ENCODE data around the gene ADAMTSL3.
A peak's percentile ranks its signal among the peaks of the same experiment; 100 is the strongest.
"Not testable (repeated sequence)": the region's sequence is repeated elsewhere in the genome, so short reads cannot be mapped to it uniquely, and the experiment has no call there.

The ADAMTSL3 gene

DNA sequence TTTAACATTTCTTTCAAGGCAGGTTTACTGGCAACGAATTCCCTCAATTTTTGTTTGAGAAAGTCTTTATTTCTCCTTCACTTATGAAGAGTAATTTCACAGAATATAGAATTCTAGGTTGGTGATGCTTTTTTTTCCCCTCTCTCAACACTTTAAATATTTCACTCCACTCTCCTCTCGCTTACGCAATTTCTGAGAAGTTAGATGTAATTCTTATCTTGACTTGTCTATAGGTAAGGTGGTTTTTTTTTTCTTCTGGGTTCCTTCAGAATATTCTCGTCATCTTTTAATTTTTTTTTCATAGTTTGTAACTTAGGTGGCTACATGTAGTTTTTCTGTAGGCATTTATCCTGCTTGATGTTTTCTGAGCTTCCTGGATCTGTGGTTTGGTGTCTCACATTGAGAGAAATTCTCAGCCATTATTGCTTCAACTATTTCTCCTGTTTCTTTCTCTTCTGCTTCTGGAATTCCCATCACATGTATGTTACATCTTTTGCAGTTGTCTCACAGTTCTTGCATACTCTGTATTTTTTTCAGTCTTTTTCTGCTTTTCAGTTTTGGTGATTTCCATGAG is 392.2 kb downstream of the ADAMTSL3 start:
- DNase-seq (ENCODE audit: extremely low read depth, insufficient read length) = no peak
- TF ChIP-seq, protein P1, sequence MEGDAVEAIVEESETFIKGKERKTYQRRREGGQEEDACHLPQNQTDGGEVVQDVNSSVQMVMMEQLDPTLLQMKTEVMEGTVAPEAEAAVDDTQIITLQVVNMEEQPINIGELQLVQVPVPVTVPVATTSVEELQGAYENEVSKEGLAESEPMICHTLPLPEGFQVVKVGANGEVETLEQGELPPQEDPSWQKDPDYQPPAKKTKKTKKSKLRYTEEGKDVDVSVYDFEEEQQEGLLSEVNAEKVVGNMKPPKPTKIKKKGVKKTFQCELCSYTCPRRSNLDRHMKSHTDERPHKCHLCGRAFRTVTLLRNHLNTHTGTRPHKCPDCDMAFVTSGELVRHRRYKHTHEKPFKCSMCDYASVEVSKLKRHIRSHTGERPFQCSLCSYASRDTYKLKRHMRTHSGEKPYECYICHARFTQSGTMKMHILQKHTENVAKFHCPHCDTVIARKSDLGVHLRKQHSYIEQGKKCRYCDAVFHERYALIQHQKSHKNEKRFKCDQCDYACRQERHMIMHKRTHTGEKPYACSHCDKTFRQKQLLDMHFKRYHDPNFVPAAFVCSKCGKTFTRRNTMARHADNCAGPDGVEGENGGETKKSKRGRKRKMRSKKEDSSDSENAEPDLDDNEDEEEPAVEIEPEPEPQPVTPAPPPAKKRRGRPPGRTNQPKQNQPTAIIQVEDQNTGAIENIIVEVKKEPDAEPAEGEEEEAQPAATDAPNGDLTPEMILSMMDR (IDR thresholded peaks at IDR 0.05; ENCODE audit: insufficient read depth, low read length, poor library complexity, severe bottlenecking) = no peak
- H3K36me3 ChIP-seq (ENCODE audit: control insufficient read depth, insufficient read depth, low read length) = no peaks in the 10 kb centered on the region
- H3K4me3 ChIP-seq (replicated peaks; ENCODE audit: low read depth, low read length) = no peak overlapping the region
- H3K27me3 ChIP-seq (replicated peaks; ENCODE audit: control insufficient read depth, insufficient read depth, low read length) = no peaks in the 10 kb centered on the region

DNA sequence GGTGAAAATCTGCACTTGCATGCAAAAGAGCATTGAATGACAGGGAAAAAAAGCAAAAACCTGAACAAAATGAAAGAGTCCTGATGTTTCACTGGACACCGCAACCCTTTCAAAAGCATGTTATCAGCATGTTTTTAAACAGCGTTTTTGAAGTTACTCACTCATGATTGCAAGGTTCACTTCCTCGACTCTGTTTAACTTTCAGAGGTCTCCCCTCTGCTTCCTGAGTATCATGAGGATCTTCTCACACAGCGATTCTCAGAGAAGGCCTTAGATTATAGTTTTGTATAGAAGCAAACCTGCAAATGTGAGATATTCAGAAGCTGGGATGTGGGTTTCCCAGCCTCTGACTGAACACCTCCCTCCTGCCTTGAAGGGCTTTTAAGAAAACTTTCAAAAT is 395.6 kb downstream of the ADAMTSL3 start:
- not testable (repeated sequence) for H3K36me3 ChIP-seq (ENCODE audit: control insufficient read depth, insufficient read depth, low read length); H3K4me3 ChIP-seq (replicated peaks; ENCODE audit: low read depth, low read length); H3K27me3 ChIP-seq (replicated peaks; ENCODE audit: control insufficient read depth, insufficient read depth, low read length); DNase-seq (ENCODE audit: extremely low read depth, insufficient read length)

DNA sequence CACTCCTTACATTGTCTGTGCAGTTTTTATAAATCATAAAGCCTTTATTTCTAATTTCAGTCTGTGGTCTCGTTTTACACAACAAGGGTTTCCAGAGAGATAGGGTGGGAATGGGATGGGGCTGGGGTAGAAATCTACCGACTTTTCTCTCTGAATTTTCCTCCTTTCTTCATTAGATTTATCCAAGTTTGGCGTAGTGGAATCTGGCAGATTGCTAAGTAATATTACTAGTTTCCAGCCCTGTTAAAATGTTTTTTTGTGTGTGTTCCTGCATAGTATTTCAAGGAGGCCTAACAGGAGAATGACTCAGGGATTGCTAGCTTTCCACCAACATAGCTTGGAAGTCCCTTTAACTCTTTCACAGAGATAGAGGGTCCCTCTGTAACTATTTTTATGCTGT is 396.2 kb downstream of the ADAMTSL3 start:
- Histone ChIP-seq H3K4me3 (replicated peaks; ENCODE audit: low read depth, low read length) (no peak overlapping the region), H3K27me3 (replicated peaks; ENCODE audit: control insufficient read depth, insufficient read depth, low read length) (no peaks in the 10 kb centered on the region), H3K36me3 (ENCODE audit: control insufficient read depth, insufficient read depth, low read length) (no peaks in the 10 kb centered on the region)
- no peak for DNase-seq (ENCODE audit: extremely low read depth, insufficient read length)
- TF ChIP-seq, protein P1 (IDR thresholded peaks at IDR 0.05; ENCODE audit: insufficient read depth, low read length, poor library complexity, severe bottlenecking) = no peak

DNA sequence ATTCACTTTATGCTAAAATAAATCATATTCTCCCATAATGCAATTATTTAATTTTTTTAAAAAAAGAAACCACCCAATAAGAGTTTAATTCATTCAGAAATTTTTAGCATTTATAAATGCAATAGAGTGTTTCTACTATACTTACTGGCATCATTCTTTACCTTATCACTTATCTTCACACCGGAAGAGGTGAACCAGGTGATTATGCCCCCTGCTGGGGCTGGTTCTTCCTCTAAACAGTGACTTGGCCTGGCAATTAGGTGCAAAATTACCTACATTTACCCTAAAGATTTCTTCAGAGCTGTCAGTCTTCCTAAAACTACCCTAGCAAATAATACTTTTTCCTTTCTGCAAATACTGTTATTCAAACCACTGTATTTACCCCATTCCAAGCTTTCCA is 397.2 kb downstream of the ADAMTSL3 start:
- not testable (repeated sequence) for H3K4me3 ChIP-seq (replicated peaks; ENCODE audit: low read depth, low read length); DNase-seq (ENCODE audit: extremely low read depth, insufficient read length); H3K27me3 ChIP-seq (replicated peaks; ENCODE audit: control insufficient read depth, insufficient read depth, low read length); H3K36me3 ChIP-seq (ENCODE audit: control insufficient read depth, insufficient read depth, low read length)

DNA sequence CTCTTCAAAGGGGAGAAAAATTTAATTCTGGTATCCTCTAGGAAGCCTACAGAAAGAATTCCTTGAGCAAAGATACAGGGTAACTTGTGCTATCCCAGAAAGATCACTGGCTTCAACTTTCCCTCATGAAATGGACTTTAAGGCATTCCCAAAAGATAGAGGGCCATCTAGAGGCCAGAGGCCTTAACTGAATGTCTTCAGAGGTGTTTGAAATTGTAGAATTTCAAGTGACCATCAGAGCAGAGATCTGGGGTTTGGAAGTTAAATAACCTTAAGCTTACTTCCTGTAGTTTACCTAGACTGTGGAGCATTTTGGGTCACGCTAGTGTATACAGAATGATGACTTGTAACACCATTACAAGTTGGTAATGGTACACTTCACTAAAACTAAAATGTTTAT is 400.6 kb downstream of the ADAMTSL3 start:
- not testable (repeated sequence) for H3K36me3 ChIP-seq (ENCODE audit: control insufficient read depth, insufficient read depth, low read length); H3K4me3 ChIP-seq (replicated peaks; ENCODE audit: low read depth, low read length); DNase-seq (ENCODE audit: extremely low read depth, insufficient read length); H3K27me3 ChIP-seq (replicated peaks; ENCODE audit: control insufficient read depth, insufficient read depth, low read length)

DNA sequence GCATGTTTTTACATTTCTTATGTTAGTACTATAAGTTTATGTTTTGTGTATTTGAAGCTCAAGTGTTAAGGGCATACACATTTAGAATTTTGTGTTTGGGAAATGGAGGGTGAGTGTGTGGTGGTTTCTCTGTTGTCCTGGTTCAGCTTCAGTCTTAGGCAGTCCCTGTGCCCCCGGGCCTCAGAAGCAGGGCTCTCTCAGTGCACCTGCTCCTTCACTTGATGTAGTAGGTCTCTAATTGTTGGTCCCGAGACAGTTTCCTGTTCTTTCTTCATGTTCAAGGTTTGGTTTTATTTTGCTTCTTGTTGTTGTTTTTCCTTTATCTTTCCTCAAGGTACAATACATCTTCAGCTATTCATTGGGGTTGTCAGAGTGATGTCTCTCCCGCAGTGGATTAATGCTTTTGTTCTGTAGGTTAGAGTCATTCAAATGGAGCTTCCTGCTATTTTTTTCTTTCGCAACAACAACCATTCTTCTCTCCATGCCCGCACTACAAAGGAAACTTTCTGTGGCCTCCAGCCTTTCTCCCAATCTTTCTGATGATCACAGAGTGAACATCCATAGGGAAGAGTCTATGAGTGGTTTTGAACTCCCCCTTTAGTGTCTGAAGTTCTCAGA is 403.9 kb downstream of the ADAMTSL3 start:
- H3K4me3 ChIP-seq (replicated peaks; ENCODE audit: low read depth, low read length) = no peak overlapping the region
- TF ChIP-seq, protein P1 (IDR thresholded peaks at IDR 0.05; ENCODE audit: insufficient read depth, low read length, poor library complexity, severe bottlenecking) = no peak
- no peaks in the 10 kb centered on the region for H3K27me3 ChIP-seq (replicated peaks; ENCODE audit: control insufficient read depth, insufficient read depth, low read length)
- no peak for DNase-seq (ENCODE audit: extremely low read depth, insufficient read length)
- H3K36me3 ChIP-seq (ENCODE audit: control insufficient read depth, insufficient read depth, low read length) = no peaks in the 10 kb centered on the region

DNA sequence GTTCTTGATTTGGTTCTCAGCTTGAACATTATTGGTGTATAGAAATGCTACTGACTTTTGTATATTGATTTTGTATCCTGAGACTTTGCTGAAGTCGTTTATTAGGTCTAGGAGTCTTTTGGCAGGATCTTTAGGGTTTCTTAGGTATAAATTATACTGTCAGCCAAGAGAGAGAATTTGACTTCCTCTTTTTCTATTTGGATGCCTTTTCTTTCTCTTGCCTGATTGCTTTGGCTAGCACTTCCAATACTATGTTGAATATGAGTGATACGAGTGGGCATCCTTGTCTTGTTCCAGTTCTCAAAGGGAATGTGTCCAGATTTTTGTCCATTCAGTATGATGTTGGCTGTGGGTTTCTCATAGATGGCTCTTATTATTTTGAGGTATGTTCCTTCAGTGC is 409.8 kb downstream of the ADAMTSL3 start:
- H3K36me3 ChIP-seq (ENCODE audit: control insufficient read depth, insufficient read depth, low read length); DNase-seq (ENCODE audit: extremely low read depth, insufficient read length); H3K4me3 ChIP-seq (replicated peaks; ENCODE audit: low read depth, low read length); H3K27me3 ChIP-seq (replicated peaks; ENCODE audit: control insufficient read depth, insufficient read depth, low read length): not testable (repeated sequence)

DNA sequence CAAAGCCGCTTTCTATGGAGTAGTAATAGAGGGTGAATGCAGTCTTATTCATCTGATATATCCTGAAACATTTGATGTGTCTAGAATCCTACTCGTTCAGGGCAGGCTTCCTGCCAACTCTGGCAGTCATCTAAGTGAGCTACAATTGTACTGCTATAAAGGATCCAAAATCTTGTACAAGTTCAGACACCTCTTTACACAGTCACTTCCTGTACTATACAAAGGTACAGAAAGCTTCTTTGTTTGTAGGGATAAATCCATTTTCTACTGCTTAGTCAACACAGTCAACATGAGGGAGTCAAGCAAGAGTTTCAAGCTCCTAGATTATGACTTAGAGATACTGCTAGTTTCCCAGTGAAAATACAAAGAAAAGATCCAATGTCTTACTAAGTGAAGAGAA is 414.8 kb downstream of the ADAMTSL3 start:
- H3K4me3 ChIP-seq (replicated peaks; ENCODE audit: low read depth, low read length); DNase-seq (ENCODE audit: extremely low read depth, insufficient read length); H3K36me3 ChIP-seq (ENCODE audit: control insufficient read depth, insufficient read depth, low read length): not testable (repeated sequence)

DNA sequence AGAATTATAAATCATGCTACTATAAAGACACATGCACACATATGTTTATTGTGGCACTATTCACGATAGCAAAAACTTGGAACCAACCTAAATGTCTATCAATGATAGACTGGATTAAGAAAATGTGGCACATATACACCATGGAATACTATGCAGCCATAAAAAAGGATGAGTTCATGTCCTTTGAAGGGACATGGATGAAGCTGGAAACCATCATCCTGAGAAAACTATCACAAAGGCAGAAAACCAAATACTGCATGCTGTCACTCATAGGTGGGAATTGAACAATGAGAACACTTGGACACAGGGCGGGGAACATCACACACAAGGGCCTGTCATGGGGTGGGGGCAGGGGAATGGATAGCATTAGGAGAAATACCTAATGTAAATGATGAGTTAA is 424.1 kb downstream of the ADAMTSL3 start:
- not testable (repeated sequence) for H3K36me3 ChIP-seq (ENCODE audit: control insufficient read depth, insufficient read depth, low read length); DNase-seq (ENCODE audit: extremely low read depth, insufficient read length); H3K4me3 ChIP-seq (replicated peaks; ENCODE audit: low read depth, low read length); H3K27me3 ChIP-seq (replicated peaks; ENCODE audit: control insufficient read depth, insufficient read depth, low read length)

More for the DNA sequence above, 414.8 kb downstream of the ADAMTSL3 start:
- not testable (repeated sequence) for H3K27me3 ChIP-seq (replicated peaks; ENCODE audit: control insufficient read depth, insufficient read depth, low read length)

DNA sequence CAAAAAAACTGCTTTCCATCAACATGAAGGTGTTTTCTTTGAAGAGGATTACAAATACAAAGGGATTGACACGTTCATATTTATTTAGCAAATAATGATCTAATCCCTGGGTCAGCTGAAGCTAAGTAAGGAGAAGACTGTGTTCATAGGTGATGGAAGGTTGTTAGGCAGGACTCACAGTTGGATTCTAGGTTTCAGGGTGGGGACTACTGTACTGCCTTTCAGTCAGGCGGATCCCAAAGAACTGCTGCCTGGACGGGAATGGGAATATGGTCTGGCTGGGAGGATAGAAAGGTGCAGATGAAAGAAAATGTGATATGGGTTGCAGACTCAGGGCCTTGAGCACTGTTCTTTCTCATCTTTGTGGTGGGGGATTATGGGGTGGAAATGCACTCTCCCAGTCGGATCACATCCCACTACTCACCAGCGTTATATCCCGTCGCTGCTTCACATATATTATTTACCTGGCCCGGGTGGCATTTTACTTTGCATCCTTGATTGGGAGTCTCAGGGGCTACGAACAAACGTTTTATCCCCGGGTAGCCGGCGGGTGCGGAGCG is 425.5 kb downstream of the ADAMTSL3 start:
- not testable (repeated sequence) for H3K36me3 ChIP-seq (ENCODE audit: control insufficient read depth, insufficient read depth, low read length); H3K27me3 ChIP-seq (replicated peaks; ENCODE audit: control insufficient read depth, insufficient read depth, low read length); DNase-seq (ENCODE audit: extremely low read depth, insufficient read length)
- peak overlapping the region; percentile 81 for H3K4me3 ChIP-seq (replicated peaks; ENCODE audit: low read depth, low read length)

Measured in GM06990 (cell line).